NCI-H2171 treated with DMSO at 0.1 percent for 48 hours (cell line): ENCODE data around the gene NR2F2.
A peak's percentile ranks its signal among the peaks of the same experiment; 100 is the strongest.

Experiments used
- DNase-seq: peaks from one replicate; lab custom pipeline; 2025; lab: John Stamatoyannopoulos, UW

Gene NR2F2

GRCh38 chr15:96332637-96333121 is 2.2 kb downstream of the NR2F2 start:
- DNase-seq: peak; percentile 71

GRCh38 chr15:96333131-96334016 is 2.9 kb downstream of the NR2F2 start:
- DNase-seq: peak; percentile 64

GRCh38 chr15:96334017-96334704 is 3.7 kb downstream of the NR2F2 start:
- no peak for DNase-seq

- DNase-seq: no peak
Measured at GRCh38 chr15:96334705-96335410, 4.4 kb downstream of the NR2F2 start.

- DNase-seq: no peak
Measured at GRCh38 chr15:96335411-96336024, 5.0 kb downstream of the NR2F2 start.

- DNase-seq: no peak
Measured at GRCh38 chr15:96336108-96336595, 5.7 kb downstream of the NR2F2 start.

GRCh38 chr15:96336596-96337364 is 6.3 kb downstream of the NR2F2 start:
- DNase-seq: no peak

GRCh38 chr15:96337365-96338023 is 7.0 kb downstream of the NR2F2 start:
- DNase-seq: no peak

GRCh38 chr15:96338074-96338765 is 7.7 kb downstream of the NR2F2 start:
- DNase-seq: no peak

- no peak for DNase-seq
Measured at GRCh38 chr15:96338766-96339618, 8.5 kb downstream of the NR2F2 start.

- DNase-seq: no peak
Measured at GRCh38 chr15:96339619-96340347, 9.3 kb downstream of the NR2F2 start.

GRCh38 chr15:96340348-96340597 is 9.8 kb downstream of the NR2F2 start:
- DNase-seq: no peak

GRCh38 chr15:96340598-96341512 is 10.4 kb downstream of the NR2F2 start:
- peak; percentile 80 for DNase-seq

- DNase-seq: no peak
Measured at GRCh38 chr15:96341513-96342405, 11.3 kb downstream of the NR2F2 start.

GRCh38 chr15:96342406-96343112 is 12.1 kb downstream of the NR2F2 start:
- no peak for DNase-seq
